T-helper 17 cell (primary cell): ENCODE data around the gene NAV1. TPM values are rescaled to one million over a fixed set of nuclear protein-coding genes. Genes with fewer than 3 reads are reported as not detected.

ENCODE experiments used
- ATAC-seq: fragments of 150-1000 bp; cut with Tn5 transposase; 2 replicates; pipeline ENCODE4 v1.10.0; 2021; ENCODE audit warnings: mild to moderate bottlenecking, moderate library complexity
- DNase-seq, 3 donors: peaks; one replicate each; pipeline versions ENCODE4 v3.0.0 to v3.0.0-alpha.2; 2020 to 2021
- H3K9me3 ChIP-seq: one replicate; pipeline ENCODE4 v1.7.0; 2013; ENCODE audit warnings: low read length, mild to moderate bottlenecking; ENCODE audit not compliant: control insufficient read depth, poor library complexity, severe bottlenecking
- H3K27ac Mint-ChIP-seq: one replicate; pipeline ENCODE4 v1.8.0; 2022; ENCODE audit warnings: mild to moderate bottlenecking, moderate library complexity, mixed read lengths
- H3K27me3 Mint-ChIP-seq: one replicate; pipeline ENCODE4 v1.8.0; 2022; ENCODE audit warnings: mixed read lengths
- H3K36me3 Mint-ChIP-seq: one replicate; pipeline ENCODE4 v1.8.0; 2022; ENCODE audit warnings: low read depth, mixed read lengths
- H3K4me1 Mint-ChIP-seq: one replicate; pipeline ENCODE4 v1.8.0; 2022; ENCODE audit warnings: mild to moderate bottlenecking, mixed read lengths
- H3K4me3 Mint-ChIP-seq: one replicate; pipeline ENCODE4 v1.8.0; 2022; ENCODE audit warnings: mild to moderate bottlenecking, moderate library complexity, mixed read lengths
- total RNA-seq, 4 donors: library from RNA in 2 of 4; stranded (reverse) in 2 of 4; gene quantifications; one replicate each; pipeline ENCODE4 v1.2.3 and lab custom pipeline; 2022 to 2026

Gene NAV1
- total RNA-seq, 2 donors from 2014 or later, result 3.8 to 3.9 TPM

DNA sequence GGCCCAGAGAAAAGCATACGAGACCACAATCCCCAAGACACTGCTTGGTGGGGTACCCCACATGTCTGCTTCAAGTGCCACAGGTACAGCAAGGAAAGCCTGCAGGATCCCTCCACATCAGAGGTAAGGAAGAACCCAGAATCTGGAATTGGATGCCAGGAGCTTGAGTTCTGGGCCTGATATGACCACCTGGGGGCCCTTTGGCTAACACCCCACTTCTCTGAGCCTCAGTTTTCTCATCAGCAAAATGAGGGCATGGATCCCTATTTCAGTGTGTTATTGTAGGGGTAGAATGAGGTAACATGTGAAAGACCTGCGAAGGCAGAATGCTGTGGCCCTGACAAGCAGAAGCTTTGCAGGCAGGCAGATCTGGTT, 24.5 kb downstream of the NAV1 start:
- H3K9me3 ChIP-seq, result no peaks in the 10 kb centered on the region
- peak overlapping the region; percentile 1 for H3K27ac Mint-ChIP-seq
- no peaks in the 10 kb centered on the region for H3K27me3 Mint-ChIP-seq
- DNase-seq (no peak), ATAC-seq (no peak)
- no peak overlapping the region for H3K4me3 Mint-ChIP-seq
- peaks cover 2% of the 10 kb centered on the region for H3K4me1 Mint-ChIP-seq
- peaks cover 2% of the 10 kb centered on the region for H3K36me3 Mint-ChIP-seq

DNA sequence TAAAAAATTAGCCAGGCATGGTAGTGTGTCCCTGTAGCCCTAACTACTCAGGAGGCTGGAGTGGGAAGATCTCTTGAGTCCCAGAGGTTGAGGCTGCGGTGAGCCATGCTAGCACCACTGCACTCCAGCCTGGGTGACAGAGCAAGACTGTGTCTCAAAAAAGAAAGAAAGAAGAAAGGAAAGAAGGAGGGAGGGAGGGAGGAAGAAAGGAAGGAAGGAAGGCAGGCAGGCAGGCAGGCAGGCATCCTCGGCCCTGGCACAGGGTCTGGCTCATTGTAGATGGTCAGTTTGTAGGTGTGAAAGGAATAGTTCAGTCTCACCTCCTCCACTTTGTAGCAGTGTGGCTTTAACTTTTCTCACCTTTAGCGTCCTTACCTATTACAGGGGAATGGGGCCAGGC, 25.0 kb downstream of the NAV1 start:
- Mint-ChIP-seq H3K4me1 (peaks cover 2% of the 10 kb centered on the region), H3K36me3 (peaks cover 2% of the 10 kb centered on the region), H3K4me3 (no peak overlapping the region), H3K27me3 (no peaks in the 10 kb centered on the region), H3K27ac (no peak overlapping the region)
- ATAC-seq (no peak), DNase-seq (no peak)
- H3K9me3 ChIP-seq, result no peaks in the 10 kb centered on the region

DNA sequence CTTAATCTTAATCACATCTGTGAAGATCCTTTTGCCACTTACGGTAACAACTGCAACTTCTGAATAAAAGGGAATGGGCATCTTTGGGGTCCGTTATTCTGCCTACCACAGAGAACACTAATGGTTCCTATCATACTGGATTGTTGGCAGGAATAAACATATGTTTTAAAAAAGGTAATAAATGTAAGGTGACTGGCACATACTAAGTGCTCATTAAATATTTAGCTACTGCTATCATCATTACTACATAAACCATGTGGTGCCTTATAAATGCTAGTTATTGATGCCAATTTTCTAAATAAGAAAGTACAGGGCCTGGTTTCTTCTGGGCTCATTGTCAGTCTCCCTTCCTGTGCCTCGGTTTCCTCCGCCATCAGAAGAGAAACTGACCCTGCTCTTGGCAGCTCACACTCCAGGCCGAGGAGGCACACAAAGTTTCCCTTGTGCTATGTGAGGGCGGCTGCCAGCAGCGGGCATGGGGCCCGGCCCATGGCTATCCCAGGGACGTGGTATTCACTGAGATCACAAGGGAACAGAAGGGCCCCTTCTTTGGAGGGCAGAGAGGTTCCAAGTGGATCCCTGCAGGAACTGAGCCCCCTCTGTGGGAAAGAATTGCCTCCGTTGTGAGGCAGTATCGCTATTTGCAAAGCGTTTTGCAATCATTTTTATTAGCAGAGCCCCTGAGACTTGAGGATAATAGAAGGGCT, 26.2 kb downstream of the NAV1 start:
- no peak for ATAC-seq

DNA sequence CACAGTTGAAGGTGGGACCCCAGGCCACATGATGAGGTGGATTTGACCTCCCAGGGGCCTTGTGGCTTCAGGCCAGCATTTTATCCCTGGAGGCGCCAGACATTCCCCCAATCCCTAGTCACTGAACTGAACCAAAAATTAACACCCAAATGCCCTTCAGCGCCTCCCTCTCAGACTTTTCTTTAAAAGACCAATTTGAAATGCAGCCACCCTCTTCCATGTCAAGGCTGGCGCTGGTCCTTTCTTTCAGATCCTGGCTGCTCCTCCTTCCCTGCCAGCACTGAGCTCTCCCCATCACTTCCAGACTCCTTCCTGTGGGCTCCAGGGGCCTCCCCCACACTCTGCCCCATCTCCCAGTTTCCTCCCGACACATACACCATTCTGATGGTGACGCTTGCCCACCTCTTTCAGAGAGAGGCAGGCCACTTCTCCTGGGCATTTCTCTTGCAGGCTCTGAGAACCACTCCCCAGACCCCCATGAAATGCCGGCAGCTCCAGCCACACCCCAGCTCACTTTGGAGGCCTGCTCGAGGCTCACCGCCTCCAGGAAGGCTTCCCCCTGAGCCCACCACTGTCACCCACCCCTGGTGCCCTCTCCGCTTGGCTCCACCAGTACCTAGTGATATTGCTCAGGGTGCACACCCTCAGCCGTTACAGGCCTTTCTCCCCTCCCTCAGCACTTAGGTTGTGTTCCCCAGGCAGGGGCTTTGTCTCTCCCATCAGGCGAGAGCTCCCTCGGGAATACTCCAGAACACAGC, 27.0 kb downstream of the NAV1 start:
- DNase-seq (no peak), ATAC-seq (no peak)
- peaks cover 2% of the 10 kb centered on the region for H3K4me1 Mint-ChIP-seq
- no peak overlapping the region for H3K4me3 Mint-ChIP-seq
- no peaks in the 10 kb centered on the region for H3K9me3 ChIP-seq
- H3K27ac Mint-ChIP-seq, result no peak overlapping the region
- peaks cover 2% of the 10 kb centered on the region for H3K36me3 Mint-ChIP-seq
- no peaks in the 10 kb centered on the region for H3K27me3 Mint-ChIP-seq

More for the DNA sequence above, 26.2 kb downstream of the NAV1 start:
- Mint-ChIP-seq H3K27ac (no peak overlapping the region), H3K4me1 (no peaks in the 10 kb centered on the region), H3K27me3 (no peaks in the 10 kb centered on the region), H3K4me3 (no peak overlapping the region), H3K36me3 (peaks cover 2% of the 10 kb centered on the region)
- no peak for DNase-seq
- H3K9me3 ChIP-seq, result no peaks in the 10 kb centered on the region

DNA sequence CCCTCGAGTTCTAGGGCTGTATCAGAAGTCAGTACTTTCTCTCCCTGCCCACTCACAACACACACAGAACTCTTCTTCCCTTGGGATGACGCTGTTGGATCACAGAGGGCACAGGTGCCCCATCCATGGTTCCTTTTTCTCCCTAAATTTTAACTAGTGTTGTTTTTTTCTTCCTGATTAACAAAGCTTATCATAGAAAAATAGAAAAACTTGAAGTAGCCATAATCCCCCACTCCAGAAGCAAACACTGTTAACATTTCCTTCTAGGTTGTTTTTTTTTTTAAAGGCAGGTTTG, 27.5 kb downstream of the NAV1 start:
- Mint-ChIP-seq H3K27ac (no peak overlapping the region), H3K36me3 (peaks cover 2% of the 10 kb centered on the region), H3K27me3 (no peaks in the 10 kb centered on the region), H3K4me3 (no peak overlapping the region), H3K4me1 (peaks cover 2% of the 10 kb centered on the region)
- DNase-seq, result no peak
- ATAC-seq, result no peak
- H3K9me3 ChIP-seq, result no peaks in the 10 kb centered on the region

DNA sequence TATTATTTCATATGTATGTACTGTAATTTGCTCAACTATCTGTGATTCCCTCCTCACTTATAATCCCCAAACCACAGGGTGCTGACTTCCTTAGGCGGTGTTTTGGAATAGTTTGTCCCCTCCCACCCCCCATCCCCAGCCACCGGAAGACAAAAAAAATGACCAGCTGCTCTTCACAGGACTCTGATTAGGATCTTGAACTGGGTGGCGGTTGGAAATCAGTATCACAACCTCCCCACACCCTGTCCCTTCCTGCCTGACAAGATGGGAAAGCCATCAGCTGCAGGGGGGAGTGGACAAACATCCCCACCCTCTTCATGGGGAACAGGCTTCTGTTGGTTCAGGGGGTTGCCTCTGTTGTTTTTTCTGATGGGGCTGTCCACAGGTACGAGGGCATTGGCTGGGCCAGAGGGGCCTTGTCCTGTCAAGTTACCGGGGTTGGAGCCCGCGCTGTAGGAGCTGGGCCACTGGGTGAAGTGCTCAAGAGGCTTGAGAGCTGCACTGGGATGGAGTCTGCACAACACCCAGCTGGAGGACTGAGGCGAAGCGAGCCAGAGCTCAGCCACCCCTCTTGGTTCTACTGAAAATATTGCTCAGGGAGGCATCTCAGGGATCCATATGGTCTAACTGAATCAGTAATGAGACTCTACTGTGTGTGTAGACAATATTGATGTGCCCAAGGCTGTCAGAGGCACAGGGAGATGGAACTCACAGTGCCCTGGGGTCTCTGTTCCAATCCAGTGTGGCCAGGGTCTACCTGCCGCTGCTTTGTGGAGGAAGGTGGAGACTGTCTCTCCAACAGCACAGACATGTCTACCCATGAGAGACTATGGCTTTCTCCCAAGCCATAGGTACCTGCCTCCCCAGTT, 28.2 kb downstream of the NAV1 start:
- no peaks in the 10 kb centered on the region for H3K27me3 Mint-ChIP-seq
- H3K36me3 Mint-ChIP-seq, result peaks cover 2% of the 10 kb centered on the region
- DNase-seq (no peak), ATAC-seq (no peak)
- no peak overlapping the region for H3K27ac Mint-ChIP-seq
- no peak overlapping the region for H3K4me3 Mint-ChIP-seq
- H3K9me3 ChIP-seq, result no peaks in the 10 kb centered on the region
- H3K4me1 Mint-ChIP-seq, result peaks cover 2% of the 10 kb centered on the region

DNA sequence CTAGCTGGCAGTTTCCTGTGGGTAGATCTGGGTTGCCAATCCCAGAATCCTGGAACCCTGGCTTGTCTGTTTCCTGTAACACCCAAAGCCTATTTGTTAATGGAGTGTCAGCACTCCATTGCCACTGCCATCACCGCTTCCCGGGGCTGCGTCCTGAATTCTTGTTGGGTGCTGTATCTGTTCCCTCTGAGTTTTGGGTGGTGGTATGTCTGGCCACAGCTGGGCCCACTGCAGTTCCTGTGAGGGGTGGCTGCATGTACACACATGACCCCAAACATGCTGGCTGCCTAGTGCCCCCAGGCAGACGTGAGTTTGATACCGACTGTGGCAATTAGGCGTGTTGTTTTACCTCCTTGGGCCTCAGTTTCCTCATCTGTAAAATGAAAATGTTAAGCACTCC, 29.3 kb downstream of the NAV1 start:
- no peaks in the 10 kb centered on the region for H3K9me3 ChIP-seq
- DNase-seq (no peak), ATAC-seq (no peak)
- H3K4me1 Mint-ChIP-seq, result peaks cover 9% of the 10 kb centered on the region
- no peak overlapping the region for H3K27ac Mint-ChIP-seq
- no peaks in the 10 kb centered on the region for H3K27me3 Mint-ChIP-seq
- H3K4me3 Mint-ChIP-seq, result no peak overlapping the region
- peaks cover 3% of the 10 kb centered on the region for H3K36me3 Mint-ChIP-seq

DNA sequence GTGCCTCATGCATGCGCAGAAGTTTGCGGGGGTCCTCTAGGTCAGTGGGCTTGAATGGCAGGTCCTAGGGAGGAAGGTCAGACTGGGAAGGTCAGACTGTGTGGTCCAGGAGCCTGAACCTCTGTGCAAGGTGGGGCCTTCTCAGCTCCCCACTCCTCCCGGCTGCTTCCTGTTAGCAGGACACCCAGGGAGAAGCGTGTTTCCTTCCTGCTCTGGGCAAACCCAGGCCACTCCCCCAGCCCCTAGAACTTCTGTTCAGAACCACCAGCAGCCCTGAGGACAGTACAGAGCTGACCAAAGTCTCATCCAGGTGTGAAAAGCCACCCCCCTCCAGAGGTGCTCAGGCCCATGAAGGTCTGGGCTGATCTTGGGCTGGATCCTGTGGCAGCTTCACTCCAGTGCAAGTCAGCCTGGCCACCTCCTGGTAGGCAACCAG, 29.9 kb downstream of the NAV1 start:
- DNase-seq (no peak), ATAC-seq (no peak)
- H3K9me3 ChIP-seq, result no peaks in the 10 kb centered on the region
- H3K27me3 Mint-ChIP-seq, result no peaks in the 10 kb centered on the region
- peaks cover 3% of the 10 kb centered on the region for H3K36me3 Mint-ChIP-seq
- H3K4me3 Mint-ChIP-seq, result no peak overlapping the region
- H3K4me1 Mint-ChIP-seq, result peaks cover 11% of the 10 kb centered on the region
- H3K27ac Mint-ChIP-seq, result no peak overlapping the region

DNA sequence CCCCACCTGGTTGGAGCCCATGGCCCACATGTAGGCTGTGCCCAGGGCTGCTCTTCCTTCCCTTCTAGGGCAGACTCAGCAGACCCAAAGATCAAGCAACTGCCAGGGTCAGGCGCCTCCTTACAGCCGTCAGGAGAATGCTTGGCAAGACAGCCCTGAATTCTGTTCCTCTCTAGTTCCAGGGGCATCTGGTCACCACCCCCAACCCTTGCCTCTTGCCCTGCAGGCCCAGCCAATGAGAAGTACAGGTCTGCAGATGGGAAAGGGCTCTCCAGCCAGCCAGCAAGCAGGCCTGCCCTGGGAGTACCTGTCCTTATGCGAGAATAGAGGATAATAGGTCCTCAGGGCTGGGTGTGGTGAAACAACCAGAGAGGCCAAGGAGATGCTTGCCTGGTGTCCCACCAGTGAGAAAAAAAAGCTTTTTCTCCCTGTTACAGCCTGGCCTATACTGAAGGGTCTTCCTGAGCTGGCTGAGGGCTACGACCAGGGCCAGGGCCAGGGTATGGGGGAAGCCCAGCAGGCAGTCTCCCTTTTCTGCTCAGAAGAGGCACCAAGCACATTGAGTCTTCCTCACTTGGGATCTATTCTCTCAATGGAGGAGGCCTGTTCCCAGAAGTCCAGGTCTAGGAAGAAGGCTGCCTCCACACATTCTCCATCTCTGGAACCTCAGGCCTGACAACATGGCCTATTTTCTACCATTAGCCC, 31.4 kb downstream of the NAV1 start:
- DNase-seq, result no peak
- Mint-ChIP-seq H3K27me3 (peaks cover 4% of the 10 kb centered on the region), H3K4me3 (no peak overlapping the region), H3K4me1 (peaks cover 15% of the 10 kb centered on the region), H3K27ac (no peak overlapping the region), H3K36me3 (peaks cover 6% of the 10 kb centered on the region)
- ATAC-seq, result no peak
- H3K9me3 ChIP-seq, result no peaks in the 10 kb centered on the region

DNA sequence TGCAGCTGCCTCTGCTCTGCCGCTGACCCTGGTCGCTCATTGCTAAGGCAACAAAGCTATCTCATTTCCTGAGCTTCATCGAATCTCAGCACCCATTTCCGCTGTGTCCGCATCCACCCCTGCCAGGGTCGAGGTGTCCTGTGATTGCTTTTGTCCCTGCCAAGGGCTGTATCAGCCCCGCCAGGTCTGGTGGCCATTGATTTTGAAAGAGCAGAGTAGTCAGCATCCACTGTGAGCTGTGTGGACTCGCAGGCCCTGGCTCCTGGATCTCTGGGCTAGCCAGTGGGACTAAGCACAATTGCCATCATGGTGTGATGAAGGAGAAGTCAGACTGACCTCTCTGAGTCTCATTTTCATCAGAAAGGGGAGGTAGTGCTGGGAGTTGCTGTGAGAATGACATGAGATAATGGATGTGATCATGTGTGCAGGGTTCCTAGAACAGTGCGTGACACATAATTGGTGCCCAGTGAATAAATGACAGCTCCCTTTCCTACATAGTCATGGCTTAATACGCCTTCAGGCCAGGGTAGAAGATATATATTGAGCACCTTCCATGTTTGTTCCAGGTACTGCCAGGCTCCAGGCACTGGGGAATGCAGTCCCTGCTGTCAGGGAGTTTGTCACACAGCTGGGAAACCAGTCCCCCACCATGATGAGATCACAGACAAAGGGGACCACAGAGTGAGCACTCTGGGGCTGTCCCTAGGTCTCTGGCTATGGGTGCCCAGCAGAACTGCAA, 32.1 kb downstream of the NAV1 start:
- peaks cover 15% of the 10 kb centered on the region for H3K4me1 Mint-ChIP-seq
- no peak overlapping the region for H3K4me3 Mint-ChIP-seq
- ATAC-seq, result no peak
- H3K36me3 Mint-ChIP-seq, result peaks cover 4% of the 10 kb centered on the region
- peaks cover 4% of the 10 kb centered on the region for H3K27me3 Mint-ChIP-seq
- H3K9me3 ChIP-seq, result no peaks in the 10 kb centered on the region
- H3K27ac Mint-ChIP-seq, result no peak overlapping the region
- DNase-seq, result no peak

DNA sequence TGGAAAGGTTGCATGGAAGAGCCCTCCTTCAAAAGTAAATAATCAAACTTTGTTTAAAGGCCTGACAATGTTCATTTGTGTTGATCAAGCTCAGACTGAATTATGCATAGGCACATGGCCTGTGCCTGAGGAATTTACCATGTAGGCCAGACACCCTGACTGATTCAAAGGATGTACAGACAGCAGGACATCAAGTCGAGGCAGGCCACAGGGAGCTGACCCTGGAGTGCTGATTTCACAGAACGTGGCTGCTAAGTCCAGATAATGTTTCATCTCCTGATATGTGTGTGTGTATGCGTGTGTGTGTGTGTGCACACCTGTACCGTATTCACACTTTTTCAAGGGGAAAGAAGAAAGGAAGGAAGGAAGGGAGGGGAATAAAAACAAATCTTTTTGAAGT, 34.1 kb downstream of the NAV1 start:
- ATAC-seq (no peak), DNase-seq (no peak)
- Mint-ChIP-seq H3K4me1 (peaks cover 15% of the 10 kb centered on the region), H3K4me3 (no peak overlapping the region), H3K27me3 (peaks cover 4% of the 10 kb centered on the region), H3K27ac (peak overlapping the region; percentile 67), H3K36me3 (peaks cover 4% of the 10 kb centered on the region)
- H3K9me3 ChIP-seq, result no peaks in the 10 kb centered on the region

DNA sequence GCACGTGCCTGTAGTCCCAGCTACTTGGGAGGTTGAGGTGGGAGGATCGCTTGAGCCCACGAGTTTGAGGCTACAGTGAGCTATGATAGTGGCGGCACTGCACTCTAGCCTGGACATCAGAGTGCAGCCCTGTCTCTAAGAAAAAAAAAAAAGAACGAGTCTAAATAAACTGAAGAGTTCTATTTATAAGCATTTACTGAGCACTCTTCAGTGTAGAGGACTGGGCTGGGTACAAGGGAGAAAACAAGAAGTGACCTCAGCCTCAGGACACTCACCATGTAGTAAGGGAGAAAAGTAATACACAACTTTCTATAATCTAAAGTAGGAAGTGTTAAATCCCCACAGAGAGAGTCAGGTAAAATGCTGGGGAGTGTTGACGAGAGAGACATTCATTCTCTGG, 35.0 kb downstream of the NAV1 start:
- DNase-seq (no peak), ATAC-seq (no peak)
- no peak overlapping the region for H3K4me3 Mint-ChIP-seq
- H3K4me1 Mint-ChIP-seq, result peaks cover 15% of the 10 kb centered on the region
- peaks cover 4% of the 10 kb centered on the region for H3K27me3 Mint-ChIP-seq
- H3K36me3 Mint-ChIP-seq, result peaks cover 4% of the 10 kb centered on the region
- H3K9me3 ChIP-seq, result no peaks in the 10 kb centered on the region
- peak overlapping the region; percentile 67 for H3K27ac Mint-ChIP-seq
